HCT116 (cell line): ENCODE data around the gene MAP2K5. TPM values are rescaled to one million over a fixed set of nuclear protein-coding genes. Genes with fewer than 3 reads are reported as not detected.

Source experiments
- ATAC-seq: fragments of 200-7000 bp; cut with Tn5 transposase; 2 replicates; pipeline ENCODE4 v1.9.1; 2020; ENCODE audit warnings: mild to moderate bottlenecking, moderate library complexity
- BruUV-seq: library from RNA; stranded (reverse); fragments of 400-500 nt; replicated peaks from 2 replicates; lab custom pipeline; 2021; lab: Mats Ljungman, UMichigan
- CTCF ChIA-PET: fragments of 300-600 bp; sonication (Branson Sonifier 250); formaldehyde crosslinking; loops from one replicate; lab custom pipeline; 2021; ENCODE audit warnings: antibody characterized with exemption; lab: Charles Lee
- POLR2A ChIA-PET: fragments of 300-600, 350-600 bp; sonication (Branson Sonifier 250); formaldehyde crosslinking; loops from one replicate; lab custom pipeline; 2021; ENCODE audit warnings: antibody characterized with exemption; lab: Charles Lee
- RAD21 ChIA-PET, 2 experiments: fragments of 300-600 bp; sonication (Branson Sonifier 250); formaldehyde crosslinking; loops; one replicate each; lab custom pipeline; 2023; ENCODE audit warnings: low total read pairs in 2 of 2; ENCODE audit not compliant: uncharacterized antibody in 2 of 2, unreplicated experiment in 2 of 2, low non-redundant PET in 1 of 2; lab: Charles Lee
- DNase-seq: peaks from one replicate; pipeline ENCODE4 v3.0.0-alpha.2; 2010; ENCODE audit warnings: low read depth, low spot score
- H2AFZ ChIP-seq: fragments of 200-600 bp; shearing (Covaris generic), sonication (generic); 2 replicates; pipeline ENCODE4 v1.6.1; 2017; ENCODE audit warnings: low read depth, mixed run types, mixed read lengths, antibody characterized with exemption, low read length; ENCODE audit not compliant: poor library complexity, severe bottlenecking
- H3K27ac ChIP-seq: 2 replicates; pipeline ENCODE4 v1.5.1; 2012; ENCODE audit warnings: low read depth, low read length
- H3K27me3 ChIP-seq: fragments of 200-600 bp; sonication (generic); 2 replicates; pipeline ENCODE4 v1.6.1; 2016; ENCODE audit warnings: mixed run types, low read length, mixed read lengths; ENCODE audit not compliant: insufficient read depth
- H3K36me3 ChIP-seq, 2 experiments: fragments of 200-500 bp in 1 of 2; fragments of 200-600 bp in 1 of 2; sonication (Bioruptor generic) in 1 of 2; sonication (generic) in 1 of 2; 2 replicates each; pipeline versions ENCODE4 v1.5.1 to v1.6.1; 2014 to 2016; ENCODE audit warnings: low read length in 2 of 2, inconsistent platforms in 1 of 2, mixed read lengths in 1 of 2, mixed run types in 1 of 2; ENCODE audit not compliant: insufficient read depth in 2 of 2, control insufficient read depth in 1 of 2
- H3K4me1 ChIP-seq, 2 experiments: fragments of 200-600 bp in 1 of 2; sonication (generic) in 1 of 2; 2 replicates each; pipeline versions ENCODE4 v1.5.1 to v1.6.1; 2012 to 2017; ENCODE audit warnings: low read length in 2 of 2, inconsistent platforms in 1 of 2, mild to moderate bottlenecking in 1 of 2, mixed read lengths in 1 of 2, mixed run types in 1 of 2, moderate library complexity in 1 of 2; ENCODE audit not compliant: insufficient read depth in 2 of 2, control insufficient read depth in 1 of 2
- H3K4me2 ChIP-seq: fragments of 200-600 bp; sonication (generic); 2 replicates; pipeline ENCODE4 v1.6.1; 2017; ENCODE audit warnings: mixed run types, low read length, mixed read lengths
- H3K4me3 ChIP-seq, 2 experiments: fragments of 200-600 bp in 1 of 2; sonication (generic) in 1 of 2; replicated peaks in 1 of 2; 2 replicates each; pipeline ENCODE4 v1.5.1; 2011 to 2016; ENCODE audit warnings: low read length in 2 of 2, control low read depth in 1 of 2, low read depth in 1 of 2, mild to moderate bottlenecking in 1 of 2, mixed read lengths in 1 of 2, mixed run types in 1 of 2
- H3K79me2 ChIP-seq: fragments of 200-600 bp; sonication (generic); 2 replicates; pipeline ENCODE4 v1.6.1; 2017; ENCODE audit warnings: mild to moderate bottlenecking, mixed run types, low read length, moderate library complexity, mixed read lengths; ENCODE audit not compliant: insufficient read depth
- H3K9ac ChIP-seq: fragments of 200-600 bp; sonication (generic); 2 replicates; pipeline ENCODE4 v1.6.1; 2016; ENCODE audit warnings: low read length, mixed read lengths
- H3K9me2 ChIP-seq: fragments of 200-600 bp; sonication (generic), shearing (Covaris generic); 2 replicates; pipeline ENCODE4 v1.6.1; 2017; ENCODE audit warnings: mixed run types, mild to moderate bottlenecking, moderate library complexity; ENCODE audit not compliant: insufficient read depth
- H3K9me3 ChIP-seq, 2 experiments: fragments of 200-500 bp in 1 of 2; fragments of 200-600 bp in 1 of 2; sonication (Bioruptor generic) in 1 of 2; sonication (generic) in 1 of 2; 2 replicates each; pipeline ENCODE4 v1.6.1; 2014 to 2017; ENCODE audit warnings: low read length in 2 of 2, mixed read lengths in 2 of 2, inconsistent platforms in 1 of 2, low read depth in 1 of 2, mild to moderate bottlenecking in 1 of 2, mixed run types in 1 of 2, moderate library complexity in 1 of 2; ENCODE audit not compliant: control insufficient read depth in 1 of 2, insufficient read depth in 1 of 2
- H4K20me1 ChIP-seq: fragments of 200-600 bp; sonication (generic), shearing (Covaris generic); 2 replicates; pipeline ENCODE4 v1.6.1; 2017; ENCODE audit warnings: mixed run types, mild to moderate bottlenecking, moderate library complexity; ENCODE audit not compliant: insufficient read depth
- CTCF ChIP-seq, 3 experiments: fragments of 200-600 bp in 1 of 3; sonication (generic) in 1 of 3; IDR thresholded peaks in 2 of 3; conservative IDR thresholded peaks in 1 of 3; 2 replicates each; pipeline ENCODE4 v1.5.1; 2012 to 2017; ENCODE audit warnings: low read depth in 2 of 3, low read length in 2 of 3, antibody characterized with exemption in 1 of 3, borderline replicate concordance in 1 of 3, control low read depth in 1 of 3, mild to moderate bottlenecking in 1 of 3, mixed read lengths in 1 of 3, mixed run types in 1 of 3, moderate library complexity in 1 of 3; ENCODE audit not compliant: insufficient read depth in 1 of 3
- EZH2 ChIP-seq: fragments of 200-600 bp; sonication (generic); IDR thresholded peaks from 2 replicates; pipeline ENCODE4 v1.6.1; 2017; ENCODE audit warnings: antibody characterized with exemption, mixed run types
- FOSL1 ChIP-seq: IDR thresholded peaks from 2 replicates; pipeline ENCODE4 v1.6.1; 2012; ENCODE audit warnings: low read depth
- JUND ChIP-seq: IDR thresholded peaks from 2 replicates; pipeline ENCODE4 v1.6.1; 2012
- MAX ChIP-seq: IDR thresholded peaks from 2 replicates; pipeline ENCODE4 v1.6.1; 2012
- POLR2A ChIP-seq: IDR thresholded peaks from 2 replicates; pipeline ENCODE4 v1.7.0; 2011; ENCODE audit warnings: borderline replicate concordance; ENCODE audit not compliant: insufficient read depth, insufficient read length; ENCODE audit errors: extremely low read depth
- RAD21 ChIP-seq: IDR thresholded peaks from 2 replicates; pipeline ENCODE4 v1.6.1; 2012; ENCODE audit warnings: low read depth, mild to moderate bottlenecking
- SP1 ChIP-seq: IDR thresholded peaks from 2 replicates; pipeline ENCODE4 v1.6.1; 2012; ENCODE audit warnings: low read depth
- TCF7L2 ChIP-seq: IDR thresholded peaks from 2 replicates; pipeline ENCODE4 v1.7.0; 2011; ENCODE audit warnings: borderline replicate concordance, inconsistent platforms; ENCODE audit not compliant: insufficient read depth, insufficient read length; ENCODE audit errors: extremely low read depth
- YY1 ChIP-seq: IDR thresholded peaks from 2 replicates; pipeline ENCODE4 v1.6.1; 2011; ENCODE audit warnings: low read length, low read depth, moderate library complexity, mild to moderate bottlenecking; ENCODE audit not compliant: insufficient replicate concordance; ENCODE audit errors: extremely low read depth
- ZBTB33 ChIP-seq: IDR thresholded peaks from 2 replicates; pipeline ENCODE4 v1.6.1; 2011; ENCODE audit warnings: mild to moderate bottlenecking, low read length, moderate library complexity; ENCODE audit not compliant: insufficient replicate concordance; ENCODE audit errors: extremely low read depth
- intact Hi-C: fragments of 100-400 bp; cut with micrococcal nuclease; formaldehyde crosslinking; loops from 2 replicates; pipeline ENCODE4 v1.10.0; 2022
- total RNA-seq: library from RNA; stranded (reverse); gene quantifications from one replicate; pipeline ENCODE4 v1.2.1, GENCODE V29; 2021; ENCODE audit not compliant: unreplicated experiment

Gene MAP2K5
- total RNA-seq, 1 experiment from 2014 or later, result 15.6 TPM

- no peaks in the 10 kb centered on the region for H3K4me1 ChIP-seq
- H2AFZ ChIP-seq, result no peak overlapping the region
- CTCF ChIA-PET, result no interaction called here
- no peaks in the 10 kb centered on the region for H3K9me3 ChIP-seq
- no peak overlapping the region for H3K4me2 ChIP-seq
- no TSS peak for BruUV-seq
- no peak for TF ChIP-seq CTCF (IDR thresholded peaks at IDR 0.05 in 2 of 3, conservative IDR thresholded peaks at IDR 0.05 in 1 of 3; ENCODE audit: borderline replicate concordance in 1 of 3, insufficient read depth in 1 of 3, low read depth in 2 of 3, low read length in 2 of 3)
- TF ChIP-seq EZH2, result no peak
- TF ChIP-seq ZBTB33, result no peak
- no peak for TF ChIP-seq FOSL1
- TF ChIP-seq RAD21, result no peak
- TF ChIP-seq YY1, result no peak
- TF ChIP-seq POLR2A, result no peak
- no peak for TF ChIP-seq JUND
- TF ChIP-seq MAX, result no peak
- no peak for TF ChIP-seq SP1
- no peak for TF ChIP-seq TCF7L2
- no peaks in the 10 kb centered on the region for H4K20me1 ChIP-seq
- H3K79me2 ChIP-seq, result no peaks in the 10 kb centered on the region
- intact Hi-C loops, result no loop called here
- H3K27ac ChIP-seq, result no peak overlapping the region
- H3K9ac ChIP-seq, result no peak overlapping the region
- DNase-seq, result no peak
- H3K9me2 ChIP-seq, result no peaks in the 10 kb centered on the region
- H3K36me3 ChIP-seq, result no peaks in the 10 kb centered on the region
- POLR2A ChIA-PET, result no interaction called here
- RAD21 ChIA-PET, result no interaction called here
- no peak overlapping the region for H3K4me3 ChIP-seq
- no peaks in the 10 kb centered on the region for H3K27me3 ChIP-seq
- ATAC-seq, result no peak
These were observed 182.3 kb downstream of the MAP2K5 start for GRCh38 chr15:67724691-67725375.
